Fibroblast of skin of scalp (primary cell): Measurements from ENCODE around the gene CEP97.
"Not testable (repeated sequence)": the region's sequence is repeated elsewhere in the genome, so short reads cannot be mapped to it uniquely, and the experiment has no call there.

ENCODE experiments used
- DNase-seq: peaks from one replicate; pipeline ENCODE4 v3.0.0-alpha.2; 2013

The CEP97 gene

GRCh38 chr3:101762041-101762646, 37.7 kb downstream of the CEP97 start:
- DNase-seq = no peak

GRCh38 chr3:101777745-101778281, 53.4 kb downstream of the CEP97 start:
- not testable (repeated sequence) for DNase-seq

- no peak for DNase-seq
These were observed 54.1 kb downstream of the CEP97 start for GRCh38 chr3:101778385-101779046.

GRCh38 chr3:101779047-101779821, 54.8 kb downstream of the CEP97 start, which contains the start of gene NXPE3:
Gene NXPE3, plus strand, starts transcription at chr3:101779211. Its CDS starts 6,386 bp downstream, at chr3:101785597.
- peak; percentile 82 for DNase-seq

GRCh38 chr3:101779822-101780381, 55.5 kb downstream of the CEP97 start:
- no peak for DNase-seq

- peak; percentile 68 for DNase-seq
These were observed 56.2 kb downstream of the CEP97 start for GRCh38 chr3:101780661-101781060.

- peak; percentile 37 for DNase-seq
These were observed 56.8 kb downstream of the CEP97 start for GRCh38 chr3:101781166-101781565.

GRCh38 chr3:101784855-101785613, 60.6 kb downstream of the CEP97 start:
- no peak for DNase-seq

- DNase-seq = no peak
These were observed 67.4 kb downstream of the CEP97 start for GRCh38 chr3:101791778-101792177.

- DNase-seq = no peak
These were observed 71.8 kb downstream of the CEP97 start for GRCh38 chr3:101796077-101796680.

- DNase-seq = no peak
These were observed 76.8 kb downstream of the CEP97 start for GRCh38 chr3:101801174-101801573.

- DNase-seq = no peak
These were observed 77.8 kb downstream of the CEP97 start for GRCh38 chr3:101802179-101802578.

- DNase-seq = peak; percentile 70
These were observed 78.9 kb downstream of the CEP97 start for GRCh38 chr3:101803173-101803782.

GRCh38 chr3:101803939-101804338, 79.5 kb downstream of the CEP97 start:
- no peak for DNase-seq

GRCh38 chr3:101806491-101806890, 82.1 kb downstream of the CEP97 start:
- DNase-seq = peak; percentile 11

- no peak for DNase-seq
These were observed 83.5 kb downstream of the CEP97 start for GRCh38 chr3:101807888-101808287.

- DNase-seq = peak; percentile 46
These were observed 85.0 kb downstream of the CEP97 start for GRCh38 chr3:101809178-101810021.

- DNase-seq = no peak
These were observed 85.6 kb downstream of the CEP97 start for GRCh38 chr3:101810022-101810418.

GRCh38 chr3:101811875-101812274, 87.5 kb downstream of the CEP97 start:
- DNase-seq = no peak

- DNase-seq = no peak
These were observed 88.5 kb downstream of the CEP97 start for GRCh38 chr3:101812895-101813294.
